H9 (cell line): ENCODE results near the gene PRRX2. TPM values are rescaled to one million over a fixed set of nuclear protein-coding genes. Genes with fewer than 3 reads are reported as not detected.

Source experiments
- DNase-seq: peaks from one replicate; pipeline ENCODE4 v3.0.0-alpha.2; 2017
- H2AFZ ChIP-seq: one replicate; pipeline ENCODE4 v1.6.1; 2013; ENCODE audit warnings: mild to moderate bottlenecking, low read length, control low read depth, moderate library complexity
- H2AK5ac ChIP-seq: 2 replicates; pipeline ENCODE4 v1.6.1; 2013; ENCODE audit warnings: low read length, control low read depth, mixed read lengths; ENCODE audit not compliant: insufficient read length
- H2BK120ac ChIP-seq: one replicate; pipeline ENCODE4 v1.6.1; 2013; ENCODE audit warnings: low read depth, mild to moderate bottlenecking, low read length, control low read depth, inconsistent platforms; ENCODE audit not compliant: poor library complexity, severe bottlenecking
- H2BK12ac ChIP-seq: 2 replicates; pipeline ENCODE4 v1.6.1; 2013; ENCODE audit warnings: low read length, control low read depth, mixed read lengths, low read depth; ENCODE audit not compliant: insufficient read length
- H2BK15ac ChIP-seq: 2 replicates; pipeline ENCODE4 v1.6.1; 2013; ENCODE audit warnings: low read depth, low read length, control low read depth
- H2BK20ac ChIP-seq: one replicate; pipeline ENCODE4 v1.6.1; 2013; ENCODE audit warnings: low read depth, mild to moderate bottlenecking, low read length, control low read depth, inconsistent platforms; ENCODE audit not compliant: poor library complexity, severe bottlenecking
- H2BK5ac ChIP-seq: 2 replicates; pipeline ENCODE4 v1.6.1; 2013; ENCODE audit warnings: low read length, control low read depth, mixed read lengths; ENCODE audit not compliant: insufficient read length
- H3K14ac ChIP-seq: 2 replicates; pipeline ENCODE4 v1.6.1; 2013; ENCODE audit warnings: low read length, control low read depth; ENCODE audit not compliant: insufficient read depth
- H3K18ac ChIP-seq: 2 replicates; pipeline ENCODE4 v1.6.1; 2013; ENCODE audit warnings: low read depth, mild to moderate bottlenecking, mixed read lengths, low read length, control low read depth; ENCODE audit not compliant: insufficient read length
- H3K23ac ChIP-seq: 2 replicates; pipeline ENCODE4 v1.6.1; 2013; ENCODE audit warnings: low read length, control low read depth, mixed read lengths, low read depth; ENCODE audit not compliant: insufficient read length
- H3K23me2 ChIP-seq: 2 replicates; pipeline ENCODE4 v1.6.1; 2013; ENCODE audit warnings: low read depth, mild to moderate bottlenecking, mixed read lengths, low read length, control low read depth; ENCODE audit not compliant: insufficient read length, poor library complexity, severe bottlenecking
- H3K27ac ChIP-seq: 2 replicates; pipeline ENCODE4 v1.5.1; 2013; ENCODE audit warnings: low read length, control low read depth, mixed read lengths, low read depth; ENCODE audit not compliant: insufficient read length
- H3K27me3 ChIP-seq: 2 replicates; pipeline ENCODE4 v1.6.1; 2013; ENCODE audit warnings: low read length, control low read depth, inconsistent platforms; ENCODE audit not compliant: insufficient read depth
- H3K4ac ChIP-seq: 2 replicates; pipeline ENCODE4 v1.6.1; 2013; ENCODE audit warnings: low read depth, mild to moderate bottlenecking, control low read depth, inconsistent platforms, low read length, moderate library complexity
- H3K4me1 ChIP-seq: 2 replicates; pipeline ENCODE4 v1.6.1; 2013; ENCODE audit warnings: low read length, control low read depth, inconsistent platforms; ENCODE audit not compliant: insufficient read depth
- H3K4me2 ChIP-seq: 2 replicates; pipeline ENCODE4 v1.6.1; 2013; ENCODE audit warnings: low read length, control low read depth, mixed read lengths; ENCODE audit not compliant: insufficient read length, insufficient read depth
- H3K56ac ChIP-seq: 2 replicates; pipeline ENCODE4 v1.6.1; 2013; ENCODE audit warnings: low read depth, mild to moderate bottlenecking, mixed read lengths, low read length, control low read depth; ENCODE audit not compliant: insufficient read length
- H3K79me1 ChIP-seq: 2 replicates; pipeline ENCODE4 v1.6.1; 2013; ENCODE audit warnings: low read depth, mild to moderate bottlenecking, moderate library complexity, low read length, control low read depth, inconsistent platforms; ENCODE audit not compliant: insufficient read depth, poor library complexity, severe bottlenecking
- H3K79me2 ChIP-seq: 2 replicates; pipeline ENCODE4 v1.6.1; 2013; ENCODE audit warnings: low read length, control low read depth, inconsistent platforms; ENCODE audit not compliant: insufficient read depth
- H3K9ac ChIP-seq: 2 replicates; pipeline ENCODE4 v1.6.1; 2013; ENCODE audit warnings: low read length, control low read depth, mixed read lengths; ENCODE audit not compliant: insufficient read length; ENCODE audit errors: extremely low read depth
- H3K9me3 ChIP-seq: one replicate; pipeline ENCODE4 v1.6.1; 2013; ENCODE audit warnings: low read depth, low read length, inconsistent platforms; ENCODE audit not compliant: control insufficient read depth
- H3T11ph ChIP-seq: one replicate; pipeline ENCODE4 v1.6.1; 2013; ENCODE audit warnings: mild to moderate bottlenecking, low read length, control low read depth, inconsistent platforms
- H4K20me1 ChIP-seq: one replicate; pipeline ENCODE4 v1.6.1; 2013; ENCODE audit not compliant: control insufficient read depth, insufficient read length, insufficient read depth
- H4K5ac ChIP-seq: 2 replicates; pipeline ENCODE4 v1.6.1; 2013; ENCODE audit warnings: low read depth, mild to moderate bottlenecking, mixed read lengths, low read length, control low read depth; ENCODE audit not compliant: insufficient read length
- H4K8ac ChIP-seq: replicated peaks from 2 replicates; pipeline ENCODE4 v1.6.1; 2013; ENCODE audit warnings: low read length, control low read depth, mixed read lengths, low read depth; ENCODE audit not compliant: insufficient read length
- H4K91ac ChIP-seq: 2 replicates; pipeline ENCODE4 v1.6.1; 2013; ENCODE audit warnings: low read depth, mild to moderate bottlenecking, moderate library complexity, mixed read lengths, low read length, control low read depth; ENCODE audit not compliant: insufficient read length
- H3K27ac Mint-ChIP-seq, 3 experiments: 2 replicates in 2 of 3; 3 replicates in 1 of 3; pipeline ENCODE4 v1.8.0; 2020 to 2021; ENCODE audit warnings: mixed read lengths in 3 of 3, mild to moderate bottlenecking in 1 of 3, moderate library complexity in 1 of 3
- H3K27me3 Mint-ChIP-seq: 2 replicates; pipeline ENCODE4 v1.8.0; 2021; ENCODE audit warnings: low read depth, mild to moderate bottlenecking, moderate library complexity, mixed read lengths
- H3K36me3 Mint-ChIP-seq, 3 experiments: 2 replicates in 2 of 3; 3 replicates in 1 of 3; pipeline ENCODE4 v1.8.0; 2020 to 2021; ENCODE audit warnings: low read depth in 3 of 3, mixed read lengths in 3 of 3; ENCODE audit not compliant: insufficient read depth in 1 of 3
- H3K4me1 Mint-ChIP-seq, 2 experiments: 2 replicates each; pipeline ENCODE4 v1.8.0; 2020; ENCODE audit warnings: mixed read lengths in 2 of 2
- H3K4me3 Mint-ChIP-seq, 2 experiments: 2 replicates in 1 of 2; 3 replicates in 1 of 2; pipeline ENCODE4 v1.8.0; 2020 to 2021; ENCODE audit warnings: mild to moderate bottlenecking in 2 of 2, mixed read lengths in 2 of 2, moderate library complexity in 1 of 2
- H3K9me3 Mint-ChIP-seq, 2 experiments: 2 replicates in 1 of 2; 3 replicates in 1 of 2; pipeline ENCODE4 v1.8.0; 2020; ENCODE audit warnings: mild to moderate bottlenecking in 2 of 2, mixed read lengths in 2 of 2, moderate library complexity in 1 of 2
- CTCF ChIP-seq: fragments of 200-600 bp; sonication (generic); conservative IDR thresholded peaks from 3 replicates; pipeline ENCODE4 v1.8.0; 2021; ENCODE audit warnings: antibody characterized with exemption, mild to moderate bottlenecking
- WGBS: extraction: QIAGEN DNeasy Blood & Tissue Kit; methylation state at CpG from one replicate; pipeline ENCODE4 v1.1.7; 2013; ENCODE audit warnings: missing lambda C conversion rate, low lambda C conversion rate, mixed read lengths; ENCODE audit not compliant: insufficient read length; ENCODE audit errors: extremely low coverage; 5-methylcytosine and 5-hydroxymethylcytosine counted together
- total RNA-seq: library from RNA; stranded (reverse); gene quantifications from 2 replicates; pipeline ENCODE4 v1.2.1, GENCODE V29; 2021

Gene PRRX2
- total RNA-seq, 1 experiment from 2014 or later = 3.9 TPM

DNA sequence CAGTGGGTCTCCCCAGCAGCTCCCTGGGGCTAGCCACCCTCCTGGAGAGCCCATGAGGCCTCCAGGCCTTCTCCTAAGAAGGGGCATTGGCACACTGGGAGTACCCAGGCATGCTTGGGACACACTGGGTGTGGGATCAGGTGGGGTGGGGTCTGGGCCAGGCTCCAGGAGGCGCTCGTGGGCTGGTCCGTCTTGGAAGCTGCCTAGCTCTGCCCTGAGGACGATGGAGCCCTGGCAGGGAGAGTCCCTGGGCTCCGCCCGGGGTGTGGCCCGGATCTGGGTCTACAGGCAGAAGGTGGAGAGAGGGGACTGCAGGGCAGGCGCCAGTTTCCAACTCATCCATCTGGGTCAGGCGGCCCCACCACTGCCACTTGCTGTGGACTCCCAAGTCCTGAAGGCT is 2.4 kb downstream of the PRRX2 start:
- Histone ChIP-seq H4K91ac (no peak overlapping the region), H3K9ac (no peak overlapping the region), H2AFZ (no peak overlapping the region), H3K18ac (no peak overlapping the region), H3K14ac (no peak overlapping the region), H3K9me3 (no peaks in the 10 kb centered on the region), H3T11ph (no peak overlapping the region), H3K23me2 (peaks cover 3% of the 10 kb centered on the region), H3K4me1 (no peaks in the 10 kb centered on the region; the same call in 1 of the 2 replicates), H2BK5ac (no peak overlapping the region), H3K27me3 (no peaks in the 10 kb centered on the region; the same call in 1 of the 2 replicates), H3K56ac (no peak overlapping the region), H3K4ac (no peak overlapping the region), H3K27ac (no peak overlapping the region), H2BK12ac (no peak overlapping the region), H2BK15ac (no peak overlapping the region), H4K8ac (no peak overlapping the region), H4K5ac (no peak overlapping the region), H2BK20ac (no peak overlapping the region), H3K4me2 (no peak overlapping the region), H3K79me2 (no peaks in the 10 kb centered on the region), H2BK120ac (no peak overlapping the region), H2AK5ac (no peak overlapping the region), H3K79me1 (no peaks in the 10 kb centered on the region), H4K20me1 (no peaks in the 10 kb centered on the region), H3K23ac (no peak overlapping the region)
- Mint-ChIP-seq H3K27me3 (peaks cover 44% of the 10 kb centered on the region), H3K4me3 (no peak overlapping the region), H3K36me3 (no peaks in the 10 kb centered on the region; a peak in 1 of 7 replicates), H3K4me1 (peaks cover 15 to 18% of the 10 kb centered on the region in 2 experiments), H3K9me3 (no peaks in the 10 kb centered on the region; a peak in 2 of 5 replicates), H3K27ac (no peak overlapping the region)
- no peak for DNase-seq
- no peak for TF ChIP-seq CTCF
- WGBS = no CpG with 5 or more reads among the region's 9 CpGs
